Ovary (tissue), 3 donors: Measurements from ENCODE around the gene LBP.

Experiments
- EP300 ChIP-seq: sonication (generic); formaldehyde crosslinking; IDR thresholded peaks from one replicate; pipeline ENCODE4 v1.6.1; 2017; ENCODE audit warnings: antibody characterized with exemption
- POLR2A ChIP-seq: fragments of 450-650 bp; IDR thresholded peaks from one replicate; pipeline ENCODE4 v1.6.1; 2017; ENCODE audit warnings: antibody characterized with exemption, mild to moderate bottlenecking, moderate library complexity
- TF ChIP-seq, protein P1 (sequence below), 3 donors: fragments of 450-650 bp in 2 of 3; fragments of 200-600 bp in 1 of 3; IDR thresholded peaks; one replicate each; pipeline versions ENCODE4 v1.5.1 to v1.8.0; 2016 to 2022; ENCODE audit warnings: antibody characterized with exemption in 3 of 3, mild to moderate bottlenecking in 1 of 3
- donor health status: DM: no; HTN: no; CAD: no.

DNA sequence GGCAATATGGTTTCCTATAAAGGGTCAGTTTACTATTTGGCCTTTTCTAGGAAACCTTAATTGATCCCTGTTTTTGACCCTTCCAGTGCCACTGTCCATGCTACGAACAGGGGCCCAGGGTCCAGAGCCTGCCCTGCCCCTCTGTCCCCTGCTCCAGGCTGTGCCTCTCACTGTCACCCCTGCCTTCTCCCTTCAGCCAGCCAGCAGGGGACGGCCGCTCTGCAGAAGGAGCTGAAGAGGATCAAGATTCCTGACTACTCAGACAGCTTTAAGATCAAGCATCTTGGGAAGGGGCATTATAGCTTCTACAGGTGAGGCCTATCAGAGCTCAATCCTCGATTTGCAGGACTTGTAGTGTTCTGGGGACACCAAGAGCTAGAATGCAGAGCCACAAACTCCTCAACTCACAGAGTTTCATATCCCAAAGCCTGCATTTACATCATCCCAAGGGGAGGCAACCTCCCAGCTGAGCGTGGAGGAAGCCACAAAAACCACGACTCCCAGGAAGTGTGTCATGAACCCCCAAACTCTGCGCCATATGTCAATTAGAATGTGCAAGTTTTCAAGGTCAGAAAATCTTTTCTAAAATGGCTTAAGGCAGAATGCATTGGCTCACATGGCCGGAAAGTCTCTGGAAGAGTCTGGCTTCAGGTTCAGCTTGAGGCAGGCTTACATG lies 38.8 kb upstream of the LBP start:
- TF ChIP-seq, protein P1, sequence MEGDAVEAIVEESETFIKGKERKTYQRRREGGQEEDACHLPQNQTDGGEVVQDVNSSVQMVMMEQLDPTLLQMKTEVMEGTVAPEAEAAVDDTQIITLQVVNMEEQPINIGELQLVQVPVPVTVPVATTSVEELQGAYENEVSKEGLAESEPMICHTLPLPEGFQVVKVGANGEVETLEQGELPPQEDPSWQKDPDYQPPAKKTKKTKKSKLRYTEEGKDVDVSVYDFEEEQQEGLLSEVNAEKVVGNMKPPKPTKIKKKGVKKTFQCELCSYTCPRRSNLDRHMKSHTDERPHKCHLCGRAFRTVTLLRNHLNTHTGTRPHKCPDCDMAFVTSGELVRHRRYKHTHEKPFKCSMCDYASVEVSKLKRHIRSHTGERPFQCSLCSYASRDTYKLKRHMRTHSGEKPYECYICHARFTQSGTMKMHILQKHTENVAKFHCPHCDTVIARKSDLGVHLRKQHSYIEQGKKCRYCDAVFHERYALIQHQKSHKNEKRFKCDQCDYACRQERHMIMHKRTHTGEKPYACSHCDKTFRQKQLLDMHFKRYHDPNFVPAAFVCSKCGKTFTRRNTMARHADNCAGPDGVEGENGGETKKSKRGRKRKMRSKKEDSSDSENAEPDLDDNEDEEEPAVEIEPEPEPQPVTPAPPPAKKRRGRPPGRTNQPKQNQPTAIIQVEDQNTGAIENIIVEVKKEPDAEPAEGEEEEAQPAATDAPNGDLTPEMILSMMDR (IDR thresholded peaks at IDR 0.05): no peak
- no peak for TF ChIP-seq POLR2A
- TF ChIP-seq EP300: no peak
